HL-60/S4 treated with phorbol 12-myristate 13-acetate at 8.2 ng/mL for 4 days and 3 days (cell line): ENCODE data around the gene HAVCR2.

Experiments used
- in situ Hi-C: fragments of 300-500 bp; cut with MboI; formaldehyde crosslinking; loops from 2 replicates; pipeline ENCODE4 v1.15.0; 2022; ENCODE audit warnings: low sequenced_read_pairs

HAVCR2 gene

DNA sequence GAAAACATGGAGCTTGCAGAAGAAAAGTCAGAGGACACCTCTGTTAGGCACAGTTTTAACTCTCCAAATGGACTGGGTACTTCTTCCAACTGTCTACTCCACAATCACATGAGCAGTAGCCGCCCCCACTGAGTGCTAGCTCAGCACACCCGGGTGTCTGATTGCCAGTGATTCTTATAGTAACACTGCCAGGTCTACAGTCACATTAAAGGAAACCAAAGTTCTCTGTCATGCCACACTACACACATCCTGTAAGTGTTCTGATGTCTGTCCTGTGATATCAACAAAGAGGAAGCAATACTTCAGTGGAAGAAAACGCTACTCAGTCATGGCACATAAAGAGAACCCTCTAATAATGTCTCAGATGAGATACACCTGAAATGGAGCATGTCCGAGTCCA, at the start of gene HAVCR2:
Gene HAVCR2, minus strand, starts transcription at position 69 of the 400 bp plus-strand sequence. Its CDS starts 61 bp downstream, at position 8.
- in situ Hi-C loops: no loop called here

DNA sequence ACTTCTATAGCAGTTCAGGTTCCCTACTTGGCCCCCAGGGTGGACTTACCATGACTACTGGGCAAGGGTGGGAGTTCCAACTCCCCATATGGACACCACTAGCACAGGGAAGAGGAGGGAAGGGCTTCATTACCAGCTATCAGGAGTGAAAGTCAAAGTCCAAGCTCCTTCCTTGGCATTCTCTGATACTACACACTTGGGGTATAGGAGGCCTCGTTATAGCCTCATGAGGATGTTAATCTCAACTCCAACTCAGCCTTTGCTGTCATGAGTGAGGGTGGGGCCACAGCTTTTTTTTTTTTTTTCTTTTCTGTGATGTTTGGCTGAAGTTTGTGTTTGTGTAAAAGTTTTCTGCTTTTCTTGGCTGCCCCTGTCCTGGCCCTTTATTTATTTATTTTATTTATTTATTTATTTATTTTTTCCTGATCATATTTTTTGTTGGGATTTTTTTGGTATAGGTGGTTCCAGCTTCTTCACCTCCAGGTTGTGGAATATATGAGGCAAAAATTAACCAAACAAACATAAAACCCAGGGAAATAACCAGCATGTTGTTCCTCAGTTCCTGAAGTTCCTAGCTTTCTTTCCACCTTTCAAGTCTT, 48.5 kb upstream of the HAVCR2 start:
- in situ Hi-C loops: no loop called here

- in situ Hi-C loops: no loop called here
Measured at GRCh38 chr5:157155297-157155696, 46.5 kb upstream of the HAVCR2 start.

DNA sequence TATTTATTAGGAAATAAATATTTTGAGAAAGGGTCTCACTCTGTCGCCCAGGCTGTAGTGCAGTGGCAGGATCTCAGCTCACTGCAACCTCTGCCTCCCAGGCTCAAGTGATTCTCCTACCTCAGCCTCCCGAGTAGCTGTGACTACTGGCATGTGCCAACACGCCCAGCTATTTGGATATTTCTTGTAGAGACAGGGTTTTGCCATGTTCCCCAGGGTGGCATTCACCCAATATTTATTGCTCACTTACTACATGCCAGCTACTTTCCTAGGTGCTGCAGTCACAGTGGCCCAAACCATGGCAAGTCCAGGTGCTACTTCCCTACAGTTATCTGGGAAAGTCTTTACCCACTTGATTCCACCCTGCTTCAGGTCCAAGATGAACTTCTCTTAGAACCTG, 42.2 kb upstream of the HAVCR2 start:
- in situ Hi-C loops: no loop called here

DNA sequence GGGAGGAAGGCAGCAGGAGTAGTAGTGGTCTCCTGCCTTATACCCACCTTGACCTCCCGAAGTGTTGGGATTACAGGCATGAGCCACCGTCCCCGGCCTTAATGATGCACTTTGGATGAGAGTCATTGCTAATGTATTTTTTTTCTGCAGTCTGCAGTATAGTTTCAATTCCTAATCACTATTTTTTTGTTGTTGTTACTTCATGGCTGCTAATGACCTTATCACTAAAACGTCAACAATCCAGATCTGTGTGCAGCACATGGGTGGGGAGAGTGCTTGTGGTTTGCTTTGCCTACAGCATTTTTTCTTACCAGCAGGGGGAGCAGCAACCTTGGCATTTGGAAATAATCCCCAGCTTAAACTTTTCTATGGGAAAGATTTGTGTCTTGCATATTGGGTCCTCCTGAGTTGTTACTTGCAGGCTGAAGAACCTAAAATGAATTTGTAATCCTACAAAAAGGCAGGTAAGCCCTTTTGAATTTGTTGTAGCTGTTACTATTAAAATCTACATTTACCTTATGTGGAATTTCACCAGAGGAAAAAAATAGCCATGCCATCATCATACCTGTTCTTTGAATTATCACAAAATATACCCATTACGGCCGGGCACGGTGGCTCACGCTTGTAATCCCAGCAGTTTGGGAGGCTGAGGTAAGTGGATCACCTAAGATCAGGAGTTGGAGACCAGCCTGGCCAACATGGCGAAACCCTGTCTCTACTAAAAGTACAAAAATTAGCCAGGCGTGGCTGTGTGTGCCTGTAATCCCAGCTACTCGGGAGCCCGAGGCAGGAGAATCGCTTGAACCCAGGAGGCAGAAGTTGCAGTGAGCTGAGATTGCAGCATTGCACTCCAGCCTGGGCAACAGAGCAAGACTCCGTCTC, 40.1 kb upstream of the HAVCR2 start:
- in situ Hi-C loops: no loop called here

- in situ Hi-C loops: no loop called here
Measured at GRCh38 chr5:157143127-157143971, 34.5 kb upstream of the HAVCR2 start.

DNA sequence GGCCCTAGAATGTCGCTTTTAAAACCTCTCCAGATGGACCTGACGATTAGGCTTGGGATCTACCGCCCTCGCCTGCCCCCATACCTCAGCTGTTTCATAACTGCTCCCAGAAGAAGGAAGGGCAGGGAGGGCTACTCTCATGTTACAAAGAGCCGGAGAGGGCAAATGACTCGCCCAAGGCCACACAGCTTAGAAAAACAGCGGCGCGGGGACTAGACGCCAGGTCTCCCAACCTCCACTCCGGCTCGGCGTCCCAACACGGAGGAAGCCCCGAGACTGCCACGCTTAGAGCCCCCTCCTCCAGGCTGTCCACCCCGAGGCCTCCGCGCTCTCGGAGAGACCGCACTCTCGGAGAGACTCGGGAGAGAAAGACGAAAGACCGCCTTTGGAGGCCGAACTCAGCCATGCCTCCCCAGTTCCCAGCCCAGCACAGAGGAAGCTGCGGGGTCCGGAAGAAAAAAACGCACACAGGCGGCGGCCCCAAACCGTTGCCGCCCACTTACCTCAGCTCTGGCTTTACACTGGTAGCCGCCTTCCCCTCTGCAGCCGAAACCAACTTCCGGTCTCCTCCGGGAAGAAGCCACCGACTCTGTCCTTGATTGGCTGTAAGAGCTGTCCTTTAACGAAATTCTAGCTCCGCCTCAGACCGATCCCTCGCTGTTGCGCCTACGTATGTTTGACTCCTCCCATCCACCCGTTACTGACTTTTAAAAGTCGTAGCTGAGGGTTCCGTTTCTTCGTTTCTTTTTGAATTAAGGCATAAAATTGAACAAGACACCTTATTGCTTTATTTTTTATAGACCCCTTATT, 33.7 kb upstream of the HAVCR2 start, which contains the start of gene MED7:
Gene MED7, minus strand, starts transcription at position 549 of the 810 bp plus-strand sequence. CDS start 3,434 bp downstream, outside the sequence.
- in situ Hi-C loops: no loop called here

- in situ Hi-C loops: no loop called here
Measured at GRCh38 chr5:157137691-157138090, 28.8 kb upstream of the HAVCR2 start.

DNA sequence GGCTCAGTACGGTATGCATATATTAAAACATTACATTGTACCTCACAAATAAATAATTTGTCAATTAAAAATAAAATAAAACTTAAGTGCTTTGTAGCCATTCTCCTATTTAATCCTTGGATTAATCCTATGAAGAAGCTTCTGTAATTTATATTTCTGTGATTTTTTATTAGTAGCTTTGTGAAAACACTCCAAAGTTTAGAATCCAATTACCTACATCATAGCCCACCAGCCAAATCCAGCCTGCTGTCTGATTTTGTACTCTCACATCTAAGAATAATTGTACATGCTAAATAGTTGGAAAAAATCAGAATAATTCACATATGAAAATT, 23.4 kb upstream of the HAVCR2 start:
- in situ Hi-C loops: no loop called here

- in situ Hi-C loops: no loop called here
Measured at GRCh38 chr5:157130925-157131324, 22.1 kb upstream of the HAVCR2 start.

GRCh38 chr5:157121709-157122108, 12.9 kb upstream of the HAVCR2 start:
- in situ Hi-C loops: no loop called here

GRCh38 chr5:157120102-157120501, 11.3 kb upstream of the HAVCR2 start:
- in situ Hi-C loops: no loop called here

GRCh38 chr5:157116483-157116954, 7.7 kb upstream of the HAVCR2 start:
- in situ Hi-C loops: no loop called here

DNA sequence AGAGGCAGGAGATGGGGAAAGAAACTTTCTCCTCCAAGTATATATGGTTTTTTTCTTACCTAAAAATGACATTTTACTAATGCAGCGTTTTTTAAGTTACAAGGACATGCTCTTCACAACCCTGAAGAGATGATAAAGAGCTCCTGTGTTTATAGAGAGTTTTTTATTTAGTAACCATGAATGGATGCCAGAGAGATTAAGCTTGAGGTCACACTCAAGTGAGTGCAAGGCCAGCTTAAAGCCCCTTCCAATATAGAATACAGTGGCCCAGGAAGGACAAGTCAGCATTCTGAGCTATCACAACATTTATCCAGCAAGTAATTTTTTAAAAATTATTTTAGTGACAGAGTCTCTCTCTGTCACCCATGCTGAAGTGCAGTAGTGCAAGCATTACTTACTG, 6.7 kb upstream of the HAVCR2 start:
- in situ Hi-C loops: no loop called here

DNA sequence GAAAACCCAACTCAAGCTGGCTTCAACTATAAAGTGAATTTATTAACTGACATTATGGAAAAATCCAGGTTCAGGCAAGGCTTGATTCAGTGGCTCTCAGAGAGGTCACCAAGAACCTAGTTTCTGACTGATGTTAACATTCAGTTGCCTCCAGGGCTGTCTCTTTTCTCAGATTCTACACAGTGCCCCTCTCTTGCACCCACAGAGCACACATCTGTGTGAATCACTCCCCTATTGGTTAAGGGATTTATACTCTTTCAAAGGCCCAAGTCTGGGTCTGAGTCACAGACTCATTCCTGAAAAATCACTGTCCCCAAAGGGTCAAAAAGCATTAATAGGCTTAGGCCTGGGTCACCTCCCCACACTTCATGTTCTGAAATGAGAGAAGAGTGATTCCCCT, 6.2 kb upstream of the HAVCR2 start:
- in situ Hi-C loops: no loop called here

DNA sequence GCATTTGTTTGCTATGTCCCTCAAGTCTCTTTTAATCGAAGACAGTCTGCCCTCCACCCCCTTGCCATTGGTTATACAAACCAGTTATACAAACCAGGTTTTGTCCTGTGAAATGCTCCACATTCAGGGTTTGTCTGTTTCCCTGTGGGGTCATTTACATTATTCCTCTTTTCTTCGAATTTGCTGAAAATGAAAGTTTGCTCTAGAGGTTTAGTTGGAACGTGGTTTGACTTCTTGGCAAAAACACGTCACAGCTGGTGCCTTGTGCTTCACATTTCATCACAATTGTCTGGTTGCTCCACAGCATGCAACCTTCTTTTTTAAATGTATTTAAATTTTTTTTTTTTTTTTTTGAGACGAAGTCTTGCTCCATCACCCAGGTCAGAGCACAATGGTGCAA, 4.2 kb upstream of the HAVCR2 start:
- in situ Hi-C loops: no loop called here

GRCh38 chr5:157109744-157110143, 900 bp upstream of the HAVCR2 start:
- in situ Hi-C loops: no loop called here

GRCh38 chr5:157107508-157107907, 1.3 kb downstream of the HAVCR2 start:
- in situ Hi-C loops: no loop called here

GRCh38 chr5:157106630-157107461, 2.0 kb downstream of the HAVCR2 start:
- in situ Hi-C loops: no loop called here
